ENCODE data around the gene CLTC. TPM values are rescaled to one million over a fixed set of nuclear protein-coding genes. Genes with fewer than 3 reads are reported as not detected.

The CLTC gene
- total and polyA plus RNA-seq, 2 of the 8 experiments (the other 6 are each of a cell fraction or from before 2014, with no cell fraction given) = 175 to 283 TPM

GRCh38 chr17:59707149-59707970 is 87.7 kb downstream of the CLTC start, which contains the start of the genes PTRH2 and VMP1 (continued):
- TF ChIP-seq EGR1 (IDR thresholded peaks at IDR 0.05; ENCODE audit: borderline replicate concordance, low read depth, low read length) (no peak), EP300 (IDR thresholded peaks at IDR 0.05; ENCODE audit: borderline replicate concordance in 1 of 2, low read depth in 2 of 2, low read length in 2 of 2) (no peak), JUND (IDR thresholded peaks at IDR 0.05; ENCODE audit: low read length) (peak; percentile 60; the same call in 1 of the 2 replicates), CHD2 (IDR thresholded peaks at IDR 0.05; ENCODE audit: low read length) (peak; percentile 97), TAF7 (optimal IDR thresholded peaks at IDR 0.05; ENCODE audit: borderline replicate concordance, low read depth, low read length) (peak; percentile 80), RNF2 (IDR thresholded peaks at IDR 0.05; ENCODE audit: borderline replicate concordance, low read depth, low read length, missing control alignments, poor library complexity, severe bottlenecking) (no peak), SIX5 (IDR thresholded peaks at IDR 0.05; ENCODE audit: low read depth, low read length) (no peak), FOSL1 (IDR thresholded peaks at IDR 0.05; ENCODE audit: insufficient read depth, low read depth, low read length) (no peak), GTF2F1 (IDR thresholded peaks at IDR 0.05; ENCODE audit: borderline replicate concordance, low read depth, low read length) (0 out of 2 replicates have a peak, but pooled peaks have one; percentile 13), SIRT6 (IDR thresholded peaks at IDR 0.05; ENCODE audit: low read length) (no peak), CEBPB (IDR thresholded peaks at IDR 0.05; ENCODE audit: low read depth, low read length) (0 out of 2 replicates have a peak, but pooled peaks have one; percentile 20), BCL11A (IDR thresholded peaks at IDR 0.05; ENCODE audit: low read depth in 2 of 2, low read length in 2 of 2) (no peak), ATF2 (IDR thresholded peaks at IDR 0.05; ENCODE audit: low read length) (no peak), SRF (IDR thresholded peaks at IDR 0.05; ENCODE audit: low read depth, low read length) (no peak), SP2 (IDR thresholded peaks at IDR 0.05; ENCODE audit: low read length) (no peak), USF2 (IDR thresholded peaks at IDR 0.05; ENCODE audit: low read length) (no peak), HDAC6 (IDR thresholded peaks at IDR 0.05; ENCODE audit: low read depth, low read length) (no peak), SP1 (IDR thresholded peaks at IDR 0.05; ENCODE audit: low read depth, low read length) (peak; percentile 19; the same call in 1 of the 2 replicates), ATF3 (IDR thresholded peaks at IDR 0.05; ENCODE audit: insufficient read depth, low read depth, low read length) (no peak), CTBP2 (IDR thresholded peaks at IDR 0.05; ENCODE audit: borderline replicate concordance, insufficient read depth, insufficient read length, low read length) (no peak)

Data from H1 (cell line).